WTC11 (cell line): ENCODE measurements around the gene LRMDA. TPM values are rescaled to one million over a fixed set of nuclear protein-coding genes. Genes with fewer than 3 reads are reported as not detected.

Source experiments
- ATAC-seq: fragments of 200-7000 bp; cut with Tn5 transposase; 2 replicates; pipeline ENCODE4 v1.10.0; 2021; ENCODE audit warnings: mild to moderate bottlenecking, moderate library complexity
- CTCF ChIA-PET: fragments of 300-600 bp; sonication (Branson Sonifier 250); formaldehyde crosslinking; loops from one replicate; lab custom pipeline; 2021; ENCODE audit warnings: antibody characterized with exemption; lab: Charles Lee
- POLR2A ChIA-PET: fragments of 350-600 bp; sonication (Branson Sonifier 250); formaldehyde crosslinking; loops from one replicate; lab custom pipeline; 2021; ENCODE audit warnings: antibody characterized with exemption; lab: Charles Lee
- DNase-seq: peaks from one replicate; pipeline ENCODE4 v3.0.0; 2021; ENCODE audit warnings: low spot score
- H3K27ac Mint-ChIP-seq: 2 replicates; pipeline ENCODE4 v1.8.0; 2021; ENCODE audit warnings: mixed read lengths
- H3K27me3 Mint-ChIP-seq: 2 replicates; pipeline ENCODE4 v1.8.0; 2021; ENCODE audit warnings: low read depth, mild to moderate bottlenecking, moderate library complexity, mixed read lengths
- H3K36me3 Mint-ChIP-seq: 2 replicates; pipeline ENCODE4 v1.8.0; 2021; ENCODE audit warnings: mixed read lengths
- H3K4me1 Mint-ChIP-seq: 2 replicates; pipeline ENCODE4 v1.8.0; 2022; ENCODE audit warnings: mixed read lengths
- H3K4me3 Mint-ChIP-seq: 2 replicates; pipeline ENCODE4 v1.8.0; 2021; ENCODE audit warnings: mild to moderate bottlenecking, moderate library complexity, mixed read lengths
- H3K9me3 Mint-ChIP-seq: 2 replicates; pipeline ENCODE4 v1.8.0; 2021; ENCODE audit warnings: mixed read lengths
- CREB1 ChIP-seq: sonication (generic); formaldehyde crosslinking; IDR thresholded peaks from 2 replicates; pipeline ENCODE4 v1.8.0; 2023; ENCODE audit warnings: mild to moderate bottlenecking, missing genetic modification reagents
- FOXJ3 ChIP-seq: sonication (generic); formaldehyde crosslinking; IDR thresholded peaks from 2 replicates; pipeline ENCODE4 v1.9.0; 2021; ENCODE audit warnings: missing genetic modification reagents, mild to moderate bottlenecking, borderline replicate concordance
- KAT7 ChIP-seq: sonication (generic); formaldehyde crosslinking; IDR thresholded peaks from 2 replicates; pipeline ENCODE4 v1.8.1; 2023; ENCODE audit warnings: missing genetic modification reagents, mild to moderate bottlenecking, borderline replicate concordance
- NR2C2 ChIP-seq: sonication (generic); formaldehyde crosslinking; IDR thresholded peaks from 2 replicates; pipeline ENCODE4 v1.8.0; 2022; ENCODE audit warnings: mild to moderate bottlenecking, missing genetic modification reagents
- NR3C1 ChIP-seq: sonication (generic); formaldehyde crosslinking; conservative IDR thresholded peaks from 2 replicates; pipeline ENCODE4 v1.8.1; 2023; ENCODE audit warnings: low read depth, mild to moderate bottlenecking, missing genetic modification reagents
- ZNF263 ChIP-seq: sonication (generic); formaldehyde crosslinking; IDR thresholded peaks from 2 replicates; pipeline ENCODE4 v1.8.1; 2022; ENCODE audit warnings: low read depth, mild to moderate bottlenecking, moderate library complexity, missing genetic modification reagents
- ZNF416 ChIP-seq: fragments of 250-450 bp; sonication (Bioruptor Pico); IDR thresholded peaks from 2 replicates; pipeline ENCODE4 v1.9.0; 2021; ENCODE audit warnings: mild to moderate bottlenecking, inconsistent platforms
- ZNF423 ChIP-seq: fragments of 250-450 bp; sonication (Bioruptor Pico); IDR thresholded peaks from 2 replicates; pipeline ENCODE4 v2.1.2; 2022; ENCODE audit warnings: mild to moderate bottlenecking, moderate library complexity
- ZNF671 ChIP-seq: fragments of 250-450 bp; sonication (Bioruptor Pico); IDR thresholded peaks from 2 replicates; pipeline ENCODE4 v1.8.0; 2021; ENCODE audit warnings: mild to moderate bottlenecking
- total RNA-seq: library from RNA; stranded (reverse); gene quantifications from 3 replicates; pipeline ENCODE4 v1.2.3, GENCODE V29; 2021
- TF ChIP-seq, protein P1 (sequence below): sonication (generic); formaldehyde crosslinking; IDR thresholded peaks from 2 replicates; pipeline ENCODE4 v1.8.1; 2022; ENCODE audit warnings: low read depth, missing genetic modification reagents, borderline replicate concordance
- TF ChIP-seq, protein P2 (sequence below): sonication (generic); formaldehyde crosslinking; IDR thresholded peaks from 2 replicates; pipeline ENCODE4 v1.8.0; 2022; ENCODE audit warnings: mild to moderate bottlenecking, missing genetic modification reagents
- TF ChIP-seq, protein P3 (sequence below): fragments of 200-600 bp; IDR thresholded peaks from 2 replicates; pipeline ENCODE4 v1.8.0; 2022; ENCODE audit warnings: antibody characterized with exemption
- TF ChIP-seq, protein P4 (sequence below): sonication (generic); formaldehyde crosslinking; IDR thresholded peaks from 2 replicates; pipeline ENCODE4 v1.8.0; 2023; ENCODE audit warnings: missing genetic modification reagents
- TF ChIP-seq, protein P5 (sequence below): sonication (generic); formaldehyde crosslinking; IDR thresholded peaks from 2 replicates; pipeline ENCODE4 v1.8.0; 2022; ENCODE audit warnings: mild to moderate bottlenecking, missing genetic modification reagents
- TF ChIP-seq, protein P6 (sequence below): sonication (generic); formaldehyde crosslinking; IDR thresholded peaks from 2 replicates; pipeline ENCODE4 v1.8.1; 2023; ENCODE audit warnings: mild to moderate bottlenecking, missing genetic modification reagents, moderate library complexity
- TF ChIP-seq, protein P7 (sequence below): sonication (generic); formaldehyde crosslinking; conservative IDR thresholded peaks from 2 replicates; pipeline ENCODE4 v1.8.1; 2023; ENCODE audit warnings: mild to moderate bottlenecking, low read depth, missing genetic modification reagents, moderate library complexity
- TF ChIP-seq, protein P8 (sequence below): sonication (generic); formaldehyde crosslinking; IDR thresholded peaks from 2 replicates; pipeline ENCODE4 v1.8.1; 2022; ENCODE audit warnings: low read depth, mild to moderate bottlenecking, moderate library complexity, missing genetic modification reagents, borderline replicate concordance
- TF ChIP-seq, protein P9 (sequence below): fragments of 250-450 bp; sonication (Bioruptor Pico); IDR thresholded peaks from 2 replicates; pipeline ENCODE4 v2.1.2; 2022; ENCODE audit warnings: mild to moderate bottlenecking, moderate library complexity

Gene LRMDA
- total RNA-seq, 1 experiment from 2014 or later = 0.92 TPM

DNA sequence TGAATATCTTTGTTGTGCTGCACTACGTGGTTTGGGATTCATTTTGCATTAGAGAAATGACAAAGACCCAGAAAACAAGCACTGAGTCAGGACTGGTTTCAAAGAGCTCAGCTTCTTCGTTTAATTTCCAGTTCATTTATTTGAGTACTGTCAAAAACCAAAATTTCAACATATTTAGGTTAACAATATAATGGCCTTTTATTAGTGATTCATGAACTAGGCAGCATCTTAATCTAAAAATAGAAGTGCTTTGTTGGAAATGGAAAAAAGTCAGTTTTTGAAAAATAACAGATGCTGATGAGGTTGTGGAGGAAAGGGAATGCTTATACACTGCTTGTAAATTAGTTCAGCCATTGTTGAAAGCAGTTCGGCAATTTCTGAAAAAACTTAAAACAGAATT lies 856.4 kb downstream of the LRMDA start (continued):
- TF ChIP-seq, protein P1, sequence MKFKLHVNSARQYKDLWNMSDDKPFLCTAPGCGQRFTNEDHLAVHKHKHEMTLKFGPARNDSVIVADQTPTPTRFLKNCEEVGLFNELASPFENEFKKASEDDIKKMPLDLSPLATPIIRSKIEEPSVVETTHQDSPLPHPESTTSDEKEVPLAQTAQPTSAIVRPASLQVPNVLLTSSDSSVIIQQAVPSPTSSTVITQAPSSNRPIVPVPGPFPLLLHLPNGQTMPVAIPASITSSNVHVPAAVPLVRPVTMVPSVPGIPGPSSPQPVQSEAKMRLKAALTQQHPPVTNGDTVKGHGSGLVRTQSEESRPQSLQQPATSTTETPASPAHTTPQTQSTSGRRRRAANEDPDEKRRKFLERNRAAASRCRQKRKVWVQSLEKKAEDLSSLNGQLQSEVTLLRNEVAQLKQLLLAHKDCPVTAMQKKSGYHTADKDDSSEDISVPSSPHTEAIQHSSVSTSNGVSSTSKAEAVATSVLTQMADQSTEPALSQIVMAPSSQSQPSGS (CRISPR knock-in tag) = no peak
- TF ChIP-seq, protein P2, sequence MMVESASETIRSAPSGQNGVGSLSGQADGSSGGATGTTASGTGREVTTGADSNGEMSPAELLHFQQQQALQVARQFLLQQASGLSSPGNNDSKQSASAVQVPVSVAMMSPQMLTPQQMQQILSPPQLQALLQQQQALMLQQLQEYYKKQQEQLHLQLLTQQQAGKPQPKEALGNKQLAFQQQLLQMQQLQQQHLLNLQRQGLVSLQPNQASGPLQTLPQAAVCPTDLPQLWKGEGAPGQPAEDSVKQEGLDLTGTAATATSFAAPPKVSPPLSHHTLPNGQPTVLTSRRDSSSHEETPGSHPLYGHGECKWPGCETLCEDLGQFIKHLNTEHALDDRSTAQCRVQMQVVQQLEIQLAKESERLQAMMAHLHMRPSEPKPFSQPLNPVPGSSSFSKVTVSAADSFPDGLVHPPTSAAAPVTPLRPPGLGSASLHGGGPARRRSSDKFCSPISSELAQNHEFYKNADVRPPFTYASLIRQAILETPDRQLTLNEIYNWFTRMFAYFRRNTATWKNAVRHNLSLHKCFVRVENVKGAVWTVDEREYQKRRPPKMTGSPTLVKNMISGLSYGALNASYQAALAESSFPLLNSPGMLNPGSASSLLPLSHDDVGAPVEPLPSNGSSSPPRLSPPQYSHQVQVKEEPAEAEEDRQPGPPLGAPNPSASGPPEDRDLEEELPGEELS (CRISPR knock-in tag) = no peak
- TF ChIP-seq, protein P3, sequence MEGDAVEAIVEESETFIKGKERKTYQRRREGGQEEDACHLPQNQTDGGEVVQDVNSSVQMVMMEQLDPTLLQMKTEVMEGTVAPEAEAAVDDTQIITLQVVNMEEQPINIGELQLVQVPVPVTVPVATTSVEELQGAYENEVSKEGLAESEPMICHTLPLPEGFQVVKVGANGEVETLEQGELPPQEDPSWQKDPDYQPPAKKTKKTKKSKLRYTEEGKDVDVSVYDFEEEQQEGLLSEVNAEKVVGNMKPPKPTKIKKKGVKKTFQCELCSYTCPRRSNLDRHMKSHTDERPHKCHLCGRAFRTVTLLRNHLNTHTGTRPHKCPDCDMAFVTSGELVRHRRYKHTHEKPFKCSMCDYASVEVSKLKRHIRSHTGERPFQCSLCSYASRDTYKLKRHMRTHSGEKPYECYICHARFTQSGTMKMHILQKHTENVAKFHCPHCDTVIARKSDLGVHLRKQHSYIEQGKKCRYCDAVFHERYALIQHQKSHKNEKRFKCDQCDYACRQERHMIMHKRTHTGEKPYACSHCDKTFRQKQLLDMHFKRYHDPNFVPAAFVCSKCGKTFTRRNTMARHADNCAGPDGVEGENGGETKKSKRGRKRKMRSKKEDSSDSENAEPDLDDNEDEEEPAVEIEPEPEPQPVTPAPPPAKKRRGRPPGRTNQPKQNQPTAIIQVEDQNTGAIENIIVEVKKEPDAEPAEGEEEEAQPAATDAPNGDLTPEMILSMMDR = no peak
- TF ChIP-seq NR3C1 (CRISPR knock-in tag) = no peak
- TF ChIP-seq, protein P4, sequence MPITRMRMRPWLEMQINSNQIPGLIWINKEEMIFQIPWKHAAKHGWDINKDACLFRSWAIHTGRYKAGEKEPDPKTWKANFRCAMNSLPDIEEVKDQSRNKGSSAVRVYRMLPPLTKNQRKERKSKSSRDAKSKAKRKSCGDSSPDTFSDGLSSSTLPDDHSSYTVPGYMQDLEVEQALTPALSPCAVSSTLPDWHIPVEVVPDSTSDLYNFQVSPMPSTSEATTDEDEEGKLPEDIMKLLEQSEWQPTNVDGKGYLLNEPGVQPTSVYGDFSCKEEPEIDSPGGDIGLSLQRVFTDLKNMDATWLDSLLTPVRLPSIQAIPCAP = no peak
- TF ChIP-seq, protein P5, sequence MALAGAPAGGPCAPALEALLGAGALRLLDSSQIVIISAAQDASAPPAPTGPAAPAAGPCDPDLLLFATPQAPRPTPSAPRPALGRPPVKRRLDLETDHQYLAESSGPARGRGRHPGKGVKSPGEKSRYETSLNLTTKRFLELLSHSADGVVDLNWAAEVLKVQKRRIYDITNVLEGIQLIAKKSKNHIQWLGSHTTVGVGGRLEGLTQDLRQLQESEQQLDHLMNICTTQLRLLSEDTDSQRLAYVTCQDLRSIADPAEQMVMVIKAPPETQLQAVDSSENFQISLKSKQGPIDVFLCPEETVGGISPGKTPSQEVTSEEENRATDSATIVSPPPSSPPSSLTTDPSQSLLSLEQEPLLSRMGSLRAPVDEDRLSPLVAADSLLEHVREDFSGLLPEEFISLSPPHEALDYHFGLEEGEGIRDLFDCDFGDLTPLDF = no peak
- no peak for TF ChIP-seq ZNF263 (CRISPR knock-in tag)
- no peak for TF ChIP-seq ZNF416 (CRISPR knock-in tag)
- TF ChIP-seq, protein P6, sequence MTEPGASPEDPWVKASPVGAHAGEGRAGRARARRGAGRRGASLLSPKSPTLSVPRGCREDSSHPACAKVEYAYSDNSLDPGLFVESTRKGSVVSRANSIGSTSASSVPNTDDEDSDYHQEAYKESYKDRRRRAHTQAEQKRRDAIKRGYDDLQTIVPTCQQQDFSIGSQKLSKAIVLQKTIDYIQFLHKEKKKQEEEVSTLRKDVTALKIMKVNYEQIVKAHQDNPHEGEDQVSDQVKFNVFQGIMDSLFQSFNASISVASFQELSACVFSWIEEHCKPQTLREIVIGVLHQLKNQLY (CRISPR knock-in tag) = no peak
- no peak for TF ChIP-seq ZNF671 (CRISPR knock-in tag)
- TF ChIP-seq, protein P7, sequence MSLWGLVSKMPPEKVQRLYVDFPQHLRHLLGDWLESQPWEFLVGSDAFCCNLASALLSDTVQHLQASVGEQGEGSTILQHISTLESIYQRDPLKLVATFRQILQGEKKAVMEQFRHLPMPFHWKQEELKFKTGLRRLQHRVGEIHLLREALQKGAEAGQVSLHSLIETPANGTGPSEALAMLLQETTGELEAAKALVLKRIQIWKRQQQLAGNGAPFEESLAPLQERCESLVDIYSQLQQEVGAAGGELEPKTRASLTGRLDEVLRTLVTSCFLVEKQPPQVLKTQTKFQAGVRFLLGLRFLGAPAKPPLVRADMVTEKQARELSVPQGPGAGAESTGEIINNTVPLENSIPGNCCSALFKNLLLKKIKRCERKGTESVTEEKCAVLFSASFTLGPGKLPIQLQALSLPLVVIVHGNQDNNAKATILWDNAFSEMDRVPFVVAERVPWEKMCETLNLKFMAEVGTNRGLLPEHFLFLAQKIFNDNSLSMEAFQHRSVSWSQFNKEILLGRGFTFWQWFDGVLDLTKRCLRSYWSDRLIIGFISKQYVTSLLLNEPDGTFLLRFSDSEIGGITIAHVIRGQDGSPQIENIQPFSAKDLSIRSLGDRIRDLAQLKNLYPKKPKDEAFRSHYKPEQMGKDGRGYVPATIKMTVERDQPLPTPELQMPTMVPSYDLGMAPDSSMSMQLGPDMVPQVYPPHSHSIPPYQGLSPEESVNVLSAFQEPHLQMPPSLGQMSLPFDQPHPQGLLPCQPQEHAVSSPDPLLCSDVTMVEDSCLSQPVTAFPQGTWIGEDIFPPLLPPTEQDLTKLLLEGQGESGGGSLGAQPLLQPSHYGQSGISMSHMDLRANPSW (CRISPR knock-in tag) = no peak
- TF ChIP-seq ZNF423 (CRISPR knock-in tag) = no peak
- no peak for TF ChIP-seq NR2C2
- TF ChIP-seq CREB1 (CRISPR knock-in tag) = no peak
- no peak for TF ChIP-seq FOXJ3
- TF ChIP-seq, all 79 proteins: peak for 0

DNA sequence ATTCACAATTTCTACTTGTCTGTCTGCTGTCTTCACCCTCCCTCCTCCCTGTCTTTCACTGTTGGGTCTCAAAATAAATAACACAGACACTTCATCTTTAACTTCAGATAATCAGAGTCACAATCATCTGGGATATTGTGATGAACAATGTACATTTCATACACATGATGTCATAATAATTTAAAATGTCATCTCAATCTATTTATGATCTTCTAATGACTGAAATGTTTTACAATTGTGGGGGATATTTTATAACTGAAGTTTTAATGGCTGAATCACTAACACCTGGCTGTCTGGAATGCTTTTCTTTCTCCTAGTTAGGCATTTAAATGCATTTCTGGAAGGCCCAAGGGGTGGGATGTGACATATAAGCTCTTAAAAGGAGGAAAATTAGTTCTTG lies 859.8 kb downstream of the LRMDA start:
- Mint-ChIP-seq H3K27ac (no peak overlapping the region), H3K27me3 (no peaks in the 10 kb centered on the region), H3K36me3 (no peaks in the 10 kb centered on the region), H3K4me3 (no peak overlapping the region), H3K4me1 (peaks cover 3% of the 10 kb centered on the region), H3K9me3 (no peaks in the 10 kb centered on the region)
- DNase-seq (no peak), ATAC-seq (no peak)
- ChIA-PET POLR2A (no interaction called here), CTCF (no interaction called here)
- TF ChIP-seq, protein P1 (CRISPR knock-in tag) = no peak
- no peak for TF ChIP-seq KAT7 (CRISPR knock-in tag)
- TF ChIP-seq, protein P8, sequence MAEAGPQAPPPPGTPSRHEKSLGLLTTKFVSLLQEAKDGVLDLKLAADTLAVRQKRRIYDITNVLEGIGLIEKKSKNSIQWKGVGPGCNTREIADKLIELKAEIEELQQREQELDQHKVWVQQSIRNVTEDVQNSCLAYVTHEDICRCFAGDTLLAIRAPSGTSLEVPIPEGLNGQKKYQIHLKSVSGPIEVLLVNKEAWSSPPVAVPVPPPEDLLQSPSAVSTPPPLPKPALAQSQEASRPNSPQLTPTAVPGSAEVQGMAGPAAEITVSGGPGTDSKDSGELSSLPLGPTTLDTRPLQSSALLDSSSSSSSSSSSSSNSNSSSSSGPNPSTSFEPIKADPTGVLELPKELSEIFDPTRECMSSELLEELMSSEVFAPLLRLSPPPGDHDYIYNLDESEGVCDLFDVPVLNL (CRISPR knock-in tag) = no peak
- TF ChIP-seq, protein P4 = no peak
- TF ChIP-seq, protein P9, sequence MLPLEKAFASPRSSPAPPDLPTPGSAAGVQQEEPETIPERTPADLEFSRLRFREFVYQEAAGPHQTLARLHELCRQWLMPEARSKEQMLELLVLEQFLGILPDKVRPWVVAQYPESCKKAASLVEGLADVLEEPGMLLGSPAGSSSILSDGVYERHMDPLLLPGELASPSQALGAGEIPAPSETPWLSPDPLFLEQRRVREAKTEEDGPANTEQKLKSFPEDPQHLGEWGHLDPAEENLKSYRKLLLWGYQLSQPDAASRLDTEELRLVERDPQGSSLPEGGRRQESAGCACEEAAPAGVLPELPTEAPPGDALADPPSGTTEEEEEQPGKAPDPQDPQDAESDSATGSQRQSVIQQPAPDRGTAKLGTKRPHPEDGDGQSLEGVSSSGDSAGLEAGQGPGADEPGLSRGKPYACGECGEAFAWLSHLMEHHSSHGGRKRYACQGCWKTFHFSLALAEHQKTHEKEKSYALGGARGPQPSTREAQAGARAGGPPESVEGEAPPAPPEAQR (CRISPR knock-in tag) = no peak
